G401.6 (cell line): ENCODE measurements around the gene PLA2G4A.
"Not testable (repeated sequence)": the region's sequence is repeated elsewhere in the genome, so short reads cannot be mapped to it uniquely, and the experiment has no call there.

Source experiments
- FAIRE-seq: peaks from 2 replicates; lab custom pipeline; 2012; peaks lifted over from hg19 to GRCh38; lab: Jason Lieb, UNC

The PLA2G4A gene

GRCh38 chr1:186922814-186923213 is 94.1 kb downstream of the PLA2G4A start:
- FAIRE-seq: not testable (repeated sequence)

GRCh38 chr1:186923486-186923885 is 94.7 kb downstream of the PLA2G4A start:
- FAIRE-seq: no peak

- no peak for FAIRE-seq
Observed at GRCh38 chr1:186925881-186926669, 97.3 kb downstream of the PLA2G4A start.

GRCh38 chr1:186927884-186928283 is 99.1 kb downstream of the PLA2G4A start:
- no peak for FAIRE-seq

- FAIRE-seq: no peak
Observed at GRCh38 chr1:186930238-186930637, 101.5 kb downstream of the PLA2G4A start.

- FAIRE-seq: no peak
Observed at GRCh38 chr1:186937016-186937670, 108.4 kb downstream of the PLA2G4A start.

GRCh38 chr1:186943891-186944686 is 115.3 kb downstream of the PLA2G4A start:
- no peak for FAIRE-seq

GRCh38 chr1:186945146-186945545 is 116.4 kb downstream of the PLA2G4A start:
- no peak for FAIRE-seq

GRCh38 chr1:186948535-186948934 is 119.8 kb downstream of the PLA2G4A start:
- FAIRE-seq: no peak

GRCh38 chr1:186949173-186949572 is 120.4 kb downstream of the PLA2G4A start:
- no peak for FAIRE-seq

GRCh38 chr1:186950547-186950946 is 121.8 kb downstream of the PLA2G4A start:
- FAIRE-seq: no peak

- no peak for FAIRE-seq
Observed at GRCh38 chr1:186953876-186954275, 125.1 kb downstream of the PLA2G4A start.

GRCh38 chr1:186957314-186957713 is 128.6 kb downstream of the PLA2G4A start:
- no peak for FAIRE-seq

- no peak for FAIRE-seq
Observed at GRCh38 chr1:186958520-186958919, 129.8 kb downstream of the PLA2G4A start.

GRCh38 chr1:186960861-186961260 is 132.1 kb downstream of the PLA2G4A start:
- no peak for FAIRE-seq

- FAIRE-seq: no peak
Observed at GRCh38 chr1:186965847-186966246, 137.1 kb downstream of the PLA2G4A start.

- FAIRE-seq: no peak
Observed at GRCh38 chr1:186966456-186966855, 137.7 kb downstream of the PLA2G4A start.

- no peak for FAIRE-seq
Observed at GRCh38 chr1:186967656-186968394, 139.1 kb downstream of the PLA2G4A start.

- no peak for FAIRE-seq
Observed at GRCh38 chr1:186974774-186975181, 146.0 kb downstream of the PLA2G4A start.

- no peak for FAIRE-seq
Observed at GRCh38 chr1:186975220-186975619, 146.5 kb downstream of the PLA2G4A start.

GRCh38 chr1:186976700-186977099 is 148.0 kb downstream of the PLA2G4A start:
- FAIRE-seq: no peak

GRCh38 chr1:186977266-186977957 is 148.7 kb downstream of the PLA2G4A start:
- FAIRE-seq: no peak
